T-helper 1 cell treated with Interleukin-12 subunit alpha and Interleukin-12 subunit beta and Interleukin-4 antibody, amounts not matched to agents 30 ng/mL and 1 ng/mL, for 36 hours (primary cell): ENCODE results near the gene HIPK3. TPM values are rescaled to one million over a fixed set of nuclear protein-coding genes. Genes with fewer than 3 reads are reported as not detected.
"Not testable (repeated sequence)": the region's sequence is repeated elsewhere in the genome, so short reads cannot be mapped to it uniquely, and the experiment has no call there.

Source experiments
- intact Hi-C: fragments of 100-400 bp; cut with micrococcal nuclease; formaldehyde crosslinking; loops from one replicate; pipeline ENCODE4 v1.15.1; 2024
- total RNA-seq: library from RNA; stranded (reverse); gene quantifications from 2 replicates; pipeline ENCODE4 v1.2.3, GENCODE V29; 2022

Gene HIPK3
- 39.1 and 39.5 TPM in 2 replicates for total RNA-seq

DNA sequence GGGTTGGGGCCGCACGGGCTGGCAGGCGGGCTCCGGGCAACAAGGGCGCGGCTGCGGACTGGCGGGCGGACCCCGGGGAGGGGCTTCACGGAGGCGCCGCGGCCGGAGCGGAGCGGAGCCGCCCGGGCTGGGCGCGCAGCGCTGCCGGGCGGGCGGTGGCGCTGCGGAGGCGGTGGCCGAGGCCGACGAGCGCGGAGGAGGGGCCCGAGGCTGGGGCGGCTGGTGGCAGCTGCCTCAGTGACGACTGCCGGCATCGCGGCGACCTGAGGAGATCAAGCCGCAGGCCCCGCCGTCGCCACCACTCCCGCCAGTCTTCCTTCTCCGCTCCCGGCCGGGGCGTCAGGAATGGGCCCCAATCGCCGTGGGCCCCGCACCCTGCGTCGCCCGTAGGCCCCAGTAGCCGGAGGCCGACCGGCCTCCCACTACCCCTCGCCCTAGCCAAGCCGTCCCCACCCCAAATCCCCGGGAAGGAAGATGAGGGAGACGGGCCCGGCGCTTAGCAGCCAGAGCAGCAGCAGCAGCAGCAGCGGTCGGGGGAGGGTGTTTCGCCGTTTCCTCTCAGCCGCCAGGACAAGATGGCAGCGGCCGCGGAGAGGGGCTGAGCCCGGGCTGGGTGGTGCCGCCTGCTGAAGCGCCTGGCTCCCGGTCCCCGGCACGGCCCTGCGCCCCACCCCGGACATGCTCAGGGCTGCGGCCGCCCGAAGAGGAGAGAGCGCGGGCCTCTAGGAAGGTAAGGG is at the start of gene HIPK3:
HIPK3 (plus strand) TSS at position 222 of the 737 bp plus-strand sequence.
- intact Hi-C loops = loop anchor here (1.0 to 10.0 kb wide), 8 partner anchors 245 to 1893 kb away; partner anchors contain the start of genes CAT, DCDC1, DNAJC24 and RCN1

DNA sequence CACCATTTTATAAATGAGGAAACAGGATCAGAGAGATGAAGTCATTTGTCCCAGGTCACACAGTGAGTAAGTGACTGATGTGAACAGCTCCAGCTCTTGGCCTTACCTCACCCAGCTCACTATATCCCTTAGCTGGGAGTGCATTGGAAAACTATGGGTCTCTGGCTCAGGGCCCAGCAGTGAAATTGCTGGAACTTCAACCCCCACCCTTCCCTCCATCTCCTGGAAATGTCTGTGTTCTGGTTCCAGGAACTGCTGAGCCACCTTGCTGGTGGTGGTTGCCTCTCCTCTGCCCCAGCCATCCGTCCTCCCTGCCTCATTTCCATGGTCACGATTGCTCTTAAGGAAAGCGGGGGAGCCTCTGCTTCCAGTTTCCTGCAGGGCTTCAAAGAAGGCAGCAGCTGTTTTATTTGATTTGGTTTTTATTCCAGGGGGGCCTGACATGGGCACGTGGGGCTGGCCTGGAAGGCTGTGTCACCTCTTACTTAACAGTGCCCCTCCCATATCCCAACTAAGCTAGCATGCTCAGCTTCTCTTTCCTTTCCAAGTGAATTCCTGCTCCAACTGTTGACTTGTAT is 49.7 kb upstream of the HIPK3 start:
- intact Hi-C loops = no loop called here

DNA sequence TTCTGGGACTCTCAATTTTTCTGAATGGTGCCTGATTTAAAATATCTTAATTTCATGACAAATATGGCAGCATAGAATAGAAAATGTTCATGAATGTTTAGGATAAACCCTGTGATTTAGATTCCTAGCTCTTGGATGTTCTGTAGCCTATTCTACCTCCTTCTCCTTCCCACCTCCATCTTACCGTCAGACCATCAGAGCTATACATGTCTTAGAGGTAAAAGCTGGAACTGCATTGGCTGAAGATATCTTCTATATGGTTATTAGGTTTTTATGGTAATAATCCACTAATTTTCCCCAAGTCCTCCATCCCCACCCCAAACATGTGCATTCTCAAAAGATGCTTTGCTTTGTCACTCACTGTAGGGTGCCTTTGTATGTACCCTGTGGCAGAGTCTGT is 49.0 kb upstream of the HIPK3 start:
- intact Hi-C loops = no loop called here

DNA sequence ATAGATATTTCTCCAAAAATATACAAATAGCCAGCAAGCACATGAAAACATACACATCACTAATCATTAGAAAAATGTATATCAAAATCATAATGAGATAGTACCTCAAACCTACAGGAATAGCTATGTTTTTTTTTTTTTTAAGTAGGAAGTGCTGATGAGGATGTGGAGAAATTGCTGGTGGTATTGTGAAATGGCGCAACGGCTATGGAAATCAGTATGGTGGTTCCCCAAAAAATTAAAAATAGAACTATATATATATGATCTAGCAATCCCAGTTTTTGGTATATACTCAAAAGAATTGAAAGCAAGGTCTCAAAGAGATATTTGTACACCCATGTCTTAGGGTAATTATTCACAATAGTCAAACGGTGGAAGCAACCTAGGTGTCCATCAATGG is 46.0 kb upstream of the HIPK3 start:
- intact Hi-C loops = no loop called here

DNA sequence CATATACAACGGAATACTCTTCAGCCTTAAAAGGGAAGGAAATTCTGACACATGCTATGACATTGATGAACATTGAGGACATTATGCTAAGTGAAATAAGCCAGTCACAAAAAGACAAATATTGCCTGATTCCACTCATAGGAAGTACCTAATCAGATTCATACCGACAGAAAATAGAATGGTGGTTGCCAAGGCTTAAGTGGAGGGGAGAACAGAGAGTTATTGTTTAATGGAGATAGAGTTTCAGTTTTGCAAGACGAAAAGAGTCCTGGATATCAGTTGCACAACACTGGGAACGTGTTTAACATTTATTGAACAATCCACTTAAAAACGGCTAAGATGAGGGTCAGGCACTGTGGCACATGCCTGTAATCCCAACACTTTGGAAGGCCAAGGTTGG is 45.6 kb upstream of the HIPK3 start:
- intact Hi-C loops = no loop called here

DNA sequence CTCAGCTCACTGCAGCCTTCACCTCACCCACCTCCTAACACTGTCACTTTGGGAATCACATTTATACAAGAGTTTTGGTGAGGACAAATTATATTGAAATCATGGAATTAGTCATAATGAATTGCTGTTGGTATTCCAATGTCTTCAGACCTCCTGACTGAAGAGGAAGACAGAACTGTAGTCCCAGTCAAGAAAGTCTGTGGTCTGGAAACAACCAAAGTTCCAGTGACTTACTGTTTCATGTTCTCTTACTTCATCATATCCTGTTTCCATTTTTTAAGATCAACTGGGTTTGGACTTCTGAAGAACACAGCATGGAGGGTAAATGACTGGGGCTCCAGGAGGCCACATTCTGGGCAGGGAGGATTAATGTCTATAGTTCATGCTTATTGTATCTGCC is 43.0 kb upstream of the HIPK3 start:
- intact Hi-C loops = no loop called here

DNA sequence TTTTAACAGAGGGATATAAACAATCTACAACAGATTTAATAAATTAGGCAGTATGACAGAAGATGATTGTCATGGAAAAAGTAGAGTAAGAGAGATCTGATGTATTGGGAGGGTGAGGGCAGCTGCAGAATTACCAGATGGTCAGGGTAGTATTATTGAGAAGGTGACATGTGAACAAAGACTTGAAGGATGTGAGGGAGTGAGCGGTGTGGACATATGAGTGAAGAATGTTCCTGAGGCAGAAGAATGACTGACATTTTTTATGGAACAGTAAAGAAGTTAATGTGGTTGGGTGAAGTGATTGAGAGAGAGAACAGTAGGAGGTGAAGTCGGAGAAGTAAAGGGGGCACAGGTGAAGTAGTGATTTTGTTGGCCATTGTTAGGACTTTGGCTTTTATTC is 42.4 kb upstream of the HIPK3 start:
- intact Hi-C loops = no loop called here

DNA sequence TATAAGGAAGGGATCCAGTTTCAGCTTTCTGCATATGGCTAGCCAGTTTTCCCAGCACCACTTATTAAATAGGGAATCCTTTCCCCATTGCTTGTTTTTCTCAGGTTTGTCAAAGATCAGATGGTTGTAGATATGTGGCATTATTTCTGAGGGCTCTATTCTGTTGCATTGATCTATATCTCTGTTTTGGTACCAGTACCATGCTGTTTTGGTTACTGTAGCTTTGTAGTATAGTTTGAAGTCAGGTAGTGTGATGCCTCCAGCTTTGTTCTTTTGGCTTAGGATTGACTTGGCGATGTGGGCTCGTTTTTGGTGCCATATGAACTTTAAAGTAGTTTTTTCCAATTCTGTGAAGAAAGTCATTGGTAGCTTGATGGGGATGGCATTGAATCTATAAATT is 40.5 kb upstream of the HIPK3 start:
- intact Hi-C loops = not testable (repeated sequence)

DNA sequence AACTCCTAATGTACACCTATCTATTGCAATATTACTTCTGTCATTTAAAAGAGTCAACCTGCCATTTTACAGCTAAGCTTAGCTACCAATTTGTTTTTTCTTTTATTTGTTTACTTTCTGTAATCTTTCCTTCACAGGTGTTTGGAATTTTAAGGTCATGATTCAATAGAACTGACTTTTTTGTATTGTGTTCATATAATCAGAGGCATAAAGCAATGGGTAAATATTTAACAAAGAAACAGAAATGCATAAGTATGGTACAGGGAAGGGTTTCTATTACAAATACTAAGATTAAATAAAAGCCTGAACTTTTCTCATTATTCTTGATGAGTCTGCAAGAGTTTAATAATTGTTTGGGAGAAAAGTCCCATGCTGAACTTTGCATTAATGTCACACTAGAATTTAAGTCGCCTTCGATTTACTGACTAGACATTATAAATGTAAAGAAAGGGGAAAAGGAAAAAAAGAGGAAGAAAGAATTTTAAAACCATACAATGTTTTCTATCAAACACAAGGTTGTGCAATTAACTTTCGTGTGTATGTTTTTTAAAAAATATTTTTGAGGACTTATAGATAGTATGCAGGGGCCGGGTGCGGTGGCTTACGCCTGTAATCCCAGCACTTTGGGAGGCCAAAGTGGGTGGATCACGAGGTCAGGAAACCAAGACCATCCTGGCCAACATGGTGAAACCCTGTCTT is 35.0 kb upstream of the HIPK3 start:
- intact Hi-C loops = no loop called here

DNA sequence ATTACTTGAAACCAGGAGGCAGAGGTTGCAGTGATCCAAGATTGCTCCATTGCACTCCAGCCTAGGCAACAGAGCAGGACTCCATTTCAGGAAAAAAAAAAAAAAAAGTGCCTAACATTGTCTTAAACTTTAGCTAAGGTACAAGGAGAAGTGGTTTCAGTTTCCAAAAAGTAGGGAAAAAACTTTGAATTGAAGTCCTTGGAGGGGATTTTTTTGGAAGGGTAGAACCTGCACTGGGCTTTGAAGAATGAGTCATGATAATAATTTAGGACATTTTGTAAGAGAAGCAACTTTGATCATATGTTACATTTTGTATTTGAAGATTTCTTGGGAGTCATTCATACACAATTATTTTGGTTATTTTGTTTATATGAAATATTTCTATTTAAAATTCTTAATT is 31.8 kb upstream of the HIPK3 start:
- intact Hi-C loops = no loop called here

DNA sequence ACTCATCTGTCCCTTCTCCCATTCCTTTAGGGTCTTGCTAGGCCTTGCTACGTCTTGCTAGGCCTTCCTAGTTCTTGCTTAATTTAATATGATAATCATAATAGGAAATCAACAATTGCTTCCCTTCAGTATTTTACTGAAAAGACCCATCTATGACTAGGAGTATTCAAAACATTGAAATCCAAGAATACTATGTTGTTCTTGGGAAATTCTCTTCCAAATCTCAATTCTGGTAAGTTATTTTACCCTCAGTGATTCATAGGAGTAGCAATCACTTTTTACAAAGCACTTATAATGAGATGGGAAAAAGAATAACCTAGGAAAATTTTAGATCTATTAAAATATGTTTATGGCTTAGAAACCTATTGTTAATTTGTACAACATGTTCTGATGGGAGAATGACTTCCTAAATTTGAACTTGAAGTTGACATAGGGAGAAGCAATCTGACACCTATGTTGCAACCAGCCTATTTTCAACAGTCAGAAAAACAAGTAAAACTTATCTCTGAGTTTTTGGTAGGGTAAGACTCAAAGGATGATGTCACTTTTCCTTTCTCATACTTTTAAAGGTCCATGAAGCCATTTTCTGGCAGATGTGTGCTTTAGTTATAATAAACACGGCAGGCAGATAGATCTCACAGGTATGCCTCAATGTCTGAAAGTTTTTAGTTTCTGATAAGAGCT is 29.5 kb upstream of the HIPK3 start:
- intact Hi-C loops = no loop called here

DNA sequence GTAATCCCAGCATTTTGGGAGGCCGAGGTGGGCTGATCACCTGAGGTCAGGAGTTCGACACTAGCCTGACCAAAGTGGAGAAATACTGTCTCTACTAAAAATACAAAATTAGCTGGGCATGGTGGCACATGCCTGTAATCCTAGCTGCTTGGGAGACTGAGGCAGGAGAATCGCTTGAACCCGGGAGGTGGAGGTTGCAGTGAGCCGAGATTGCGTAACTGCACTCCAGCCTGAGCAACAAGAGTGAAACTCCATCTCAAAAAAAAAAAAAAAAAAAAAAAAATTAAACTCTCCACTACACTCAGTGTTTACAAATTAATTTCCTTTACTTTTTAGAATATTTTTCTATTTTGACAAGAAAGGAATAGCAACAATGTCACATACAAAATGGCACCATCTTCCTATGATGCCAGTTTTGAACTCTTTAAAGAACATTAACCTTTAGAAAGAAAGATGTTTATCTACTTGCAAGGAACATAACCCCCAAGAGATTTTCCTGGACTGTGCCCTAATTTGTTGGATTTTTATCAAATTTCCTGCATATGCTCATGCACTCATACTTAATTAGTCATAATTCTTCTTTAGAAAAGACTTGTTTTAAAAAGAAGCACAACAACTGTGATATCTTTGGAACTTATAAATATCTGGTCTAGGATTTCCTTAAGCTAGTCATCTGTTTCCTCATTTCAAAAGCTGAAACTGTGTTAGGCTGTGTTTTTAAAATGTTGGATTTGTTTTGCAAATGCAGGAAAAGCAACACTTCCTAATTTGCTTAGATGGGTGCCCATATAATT is 22.6 kb upstream of the HIPK3 start:
- intact Hi-C loops = no loop called here

DNA sequence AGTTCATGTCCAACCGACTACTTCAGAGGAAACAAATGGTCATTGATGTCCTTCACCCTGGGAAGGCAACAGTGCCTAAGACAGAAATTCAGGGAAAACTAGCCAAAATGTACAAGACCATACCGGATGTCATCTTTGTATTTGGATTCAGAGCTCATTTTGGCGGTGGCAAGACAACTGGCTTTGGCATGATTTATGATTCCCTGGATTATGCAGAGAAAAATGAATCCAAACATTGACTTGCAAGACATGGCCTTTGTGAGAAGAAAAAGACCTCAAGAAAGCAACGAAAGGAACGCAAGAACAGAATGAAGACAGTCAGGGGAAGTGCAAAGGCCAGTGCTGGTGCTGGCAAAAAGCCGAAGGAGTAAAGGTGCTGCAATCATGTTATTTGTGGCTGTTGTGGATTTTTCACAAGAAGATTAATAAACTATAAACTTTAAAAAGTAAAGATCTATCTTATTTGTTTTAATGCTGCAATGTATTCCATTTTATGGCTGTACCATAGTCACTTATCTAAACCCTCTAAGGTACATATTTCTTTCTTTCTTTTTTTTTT is 20.1 kb upstream of the HIPK3 start:
- intact Hi-C loops = no loop called here

DNA sequence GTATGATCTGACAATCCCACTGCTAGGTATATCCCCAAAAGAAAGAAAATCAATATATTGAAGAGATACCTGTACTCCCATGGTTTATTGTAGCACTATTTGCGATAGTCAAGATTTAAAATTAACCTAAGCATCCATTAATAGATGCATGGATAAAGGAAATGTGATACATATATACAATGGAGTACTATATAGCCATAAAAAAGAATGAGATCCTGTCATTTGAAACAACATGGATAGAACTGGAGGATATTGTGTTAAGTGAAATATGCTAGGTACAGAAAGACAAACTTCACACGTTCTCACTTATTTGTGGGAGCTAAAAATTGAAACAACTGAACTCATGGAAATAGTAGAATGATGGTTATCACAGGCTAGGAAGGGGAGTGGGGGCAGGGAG is 14.6 kb upstream of the HIPK3 start:
- intact Hi-C loops = no loop called here

DNA sequence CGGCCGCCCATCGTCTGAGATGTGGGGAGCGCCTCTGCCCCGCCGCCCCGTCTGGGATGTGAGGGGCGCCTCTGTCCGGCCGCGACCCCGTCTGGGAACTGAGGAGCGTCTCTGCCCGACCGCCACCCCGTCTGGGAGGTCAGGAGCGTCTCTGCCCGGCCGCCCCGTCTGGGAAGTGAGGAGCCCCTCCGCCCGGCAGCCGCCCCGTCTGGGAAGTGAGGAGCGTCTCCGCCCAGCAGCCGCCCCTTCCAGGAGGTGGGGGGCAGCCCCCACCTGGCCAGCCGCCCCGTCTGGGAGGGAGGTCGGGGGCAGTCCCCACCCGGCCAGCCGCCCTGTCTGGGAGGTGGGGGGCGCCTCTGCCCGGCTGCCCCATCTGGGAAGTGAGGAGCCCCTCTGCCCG is 13.5 kb upstream of the HIPK3 start:
- intact Hi-C loops = not testable (repeated sequence)

DNA sequence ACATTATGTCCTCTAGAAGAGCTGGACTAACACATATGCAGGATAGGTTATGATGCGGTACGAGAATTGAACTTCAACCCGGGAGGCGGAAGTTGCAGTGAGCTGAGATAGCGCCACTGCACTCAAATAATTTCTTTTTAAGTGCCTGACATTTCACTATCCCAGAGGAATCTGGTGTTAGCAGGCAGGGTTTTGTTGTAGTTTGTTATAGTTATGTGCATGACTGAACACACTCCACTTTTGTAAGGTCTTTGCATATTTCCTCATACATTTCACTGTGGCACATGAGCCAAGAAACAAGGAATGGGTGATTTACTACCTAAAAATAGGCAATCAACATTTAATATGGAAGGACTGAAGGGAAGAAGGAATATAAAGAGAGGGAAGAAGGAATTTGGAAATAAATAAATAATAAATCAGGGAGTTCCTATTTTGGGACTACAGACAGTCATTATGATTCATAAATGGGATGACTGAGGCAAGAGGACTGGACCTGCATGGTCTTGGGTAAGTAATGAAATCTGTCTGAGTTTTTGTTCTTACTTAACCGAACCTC is 8.7 kb upstream of the HIPK3 start:
- intact Hi-C loops = no loop called here

DNA sequence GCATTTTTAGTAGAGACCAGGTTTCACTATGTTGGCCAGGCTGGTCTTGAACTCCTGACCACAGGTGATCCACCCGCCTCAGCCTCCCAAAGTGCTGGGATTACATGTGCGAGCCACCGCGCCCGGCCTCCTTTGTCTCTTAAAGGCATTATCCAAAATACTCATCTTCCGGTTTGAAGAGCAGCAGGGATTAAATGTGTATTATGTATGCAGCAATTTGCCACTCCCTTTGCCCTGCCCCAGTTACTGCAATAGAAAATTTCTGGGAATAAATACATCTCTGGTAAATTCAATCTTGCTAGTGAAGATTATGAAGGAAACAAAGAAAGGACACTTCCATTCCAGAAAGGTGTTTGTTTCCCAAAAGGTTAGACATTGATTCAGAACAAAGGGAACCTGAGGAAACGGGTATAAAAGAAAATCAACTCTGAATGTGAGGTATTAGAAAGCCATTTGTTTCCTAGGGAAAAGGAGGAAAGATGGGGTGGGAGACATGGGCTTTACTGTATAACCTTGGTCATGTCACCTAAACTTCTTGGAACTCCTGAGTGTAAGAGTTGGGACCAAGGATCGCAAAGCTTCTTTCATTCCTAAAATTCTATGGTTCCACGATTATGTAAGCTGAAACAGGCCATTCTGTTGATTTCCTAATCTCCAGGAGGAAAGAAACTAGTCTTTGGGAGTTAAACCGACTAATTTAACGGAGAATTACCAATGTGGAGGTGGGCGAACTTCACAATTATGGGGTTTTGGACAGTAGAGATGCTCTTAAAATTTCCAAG is 959 bp upstream of the HIPK3 start:
- intact Hi-C loops = loop anchor here (2.0 to 10.0 kb wide), 7 partner anchors 244 to 1891 kb away; partner anchors contain the start of genes CAT, DCDC1, DNAJC24 and RCN1

DNA sequence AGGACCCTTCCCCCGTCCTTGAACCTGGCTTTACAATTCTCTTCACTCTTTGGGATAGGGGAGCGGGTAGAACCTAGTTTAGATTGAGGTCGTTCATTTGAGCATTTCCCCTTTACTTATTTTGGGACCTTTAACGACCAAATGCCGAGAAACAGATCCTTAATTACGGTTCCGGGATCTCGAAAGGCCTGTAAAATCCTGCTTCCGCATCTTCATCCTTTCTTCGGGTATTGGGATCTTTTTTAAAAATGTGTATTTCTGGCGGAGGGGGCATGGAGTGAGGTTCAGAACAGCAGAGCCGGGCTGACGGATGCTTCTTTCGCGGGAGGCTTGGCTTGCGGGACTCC is 395 bp upstream of the HIPK3 start:
- intact Hi-C loops = loop anchor here (1.0 to 10.0 kb wide), 8 partner anchors 244 to 1892 kb away; partner anchors contain the start of genes CAT, DCDC1, DNAJC24 and RCN1

DNA sequence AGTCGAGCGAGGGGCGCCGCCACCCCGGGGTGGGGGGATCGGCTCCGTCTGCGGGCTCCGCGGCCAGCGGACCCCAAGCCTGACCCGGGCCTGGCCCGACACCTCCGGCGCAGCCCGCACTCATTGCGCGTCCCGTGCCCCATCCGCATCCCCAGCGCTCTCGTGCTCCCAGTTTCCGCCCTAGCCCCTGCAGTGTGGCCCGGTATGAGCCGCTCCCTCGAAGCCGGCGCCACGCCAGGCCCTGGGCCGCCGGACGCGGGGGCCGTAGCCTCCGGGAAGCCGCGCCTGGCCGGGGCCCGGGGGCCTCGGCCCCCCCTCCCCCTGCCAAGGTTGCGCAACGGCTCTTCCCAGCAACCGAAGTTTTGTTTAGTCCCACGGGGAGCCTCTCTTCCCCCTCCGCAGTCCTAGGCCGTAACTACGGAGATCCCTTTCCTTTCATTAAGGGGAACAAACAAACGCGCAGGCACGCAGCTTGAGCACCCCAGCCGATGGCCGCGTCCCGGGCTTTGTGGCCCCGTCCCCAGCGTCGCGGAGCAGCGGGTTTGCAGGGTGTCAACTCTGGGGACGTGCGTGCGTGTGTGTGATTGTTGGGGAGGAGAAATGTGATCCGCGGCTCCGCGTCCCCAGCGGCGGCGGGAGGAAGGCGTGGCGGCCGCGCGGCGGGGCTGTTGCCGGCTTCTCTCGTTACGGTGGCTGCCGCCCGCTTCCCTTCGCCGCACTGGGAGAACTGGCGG is 883 bp downstream of the HIPK3 start:
- intact Hi-C loops = loop anchor here (1.0 to 10.0 kb wide), 17 partner anchors 71 to 1893 kb away; partner anchors contain the start of genes APIP, C11orf91, CAT and CSTF3
